Measurements from ENCODE around the gene CDC42. TPM values are rescaled to one million over a fixed set of nuclear protein-coding genes. Genes with fewer than 3 reads are reported as not detected.

Gene CDC42
- total and polyA plus RNA-seq, 2 of the 13 experiments (the other 11 are each of a cell fraction or from before 2014, with no cell fraction given) = 138 to 237 TPM

DNA sequence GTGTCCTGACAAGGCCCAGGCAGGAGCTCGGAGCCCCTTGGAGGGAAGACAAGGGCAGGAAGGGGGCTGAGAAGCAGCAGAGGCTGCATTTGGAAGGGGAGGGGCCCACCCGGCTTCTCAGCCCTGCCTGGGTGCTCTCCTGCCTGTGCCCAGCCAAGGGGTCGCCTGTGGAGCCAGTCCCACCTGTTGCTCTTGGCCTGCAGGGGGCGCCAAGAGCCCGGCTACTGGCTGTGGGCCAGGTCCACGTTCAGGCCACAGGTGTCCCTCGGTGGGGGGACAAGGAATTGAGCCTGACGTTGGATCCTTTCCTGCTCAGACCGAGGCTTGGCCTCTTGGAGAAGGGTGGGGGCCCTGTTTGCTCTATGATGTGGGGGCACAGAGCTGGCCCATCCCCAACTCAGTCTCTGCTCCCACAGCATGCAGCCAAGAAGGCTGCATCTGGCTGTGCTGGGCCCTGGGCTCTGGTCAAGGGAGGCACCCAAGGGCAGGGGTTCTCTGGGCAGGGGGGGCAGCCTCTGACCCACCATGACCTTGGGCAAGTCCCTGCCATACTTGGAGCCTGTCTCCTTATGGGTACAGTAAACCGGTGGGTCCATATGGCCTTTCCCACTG is 79.5 kb downstream of the CDC42 start (continued):
- TF ChIP-seq, protein P1, sequence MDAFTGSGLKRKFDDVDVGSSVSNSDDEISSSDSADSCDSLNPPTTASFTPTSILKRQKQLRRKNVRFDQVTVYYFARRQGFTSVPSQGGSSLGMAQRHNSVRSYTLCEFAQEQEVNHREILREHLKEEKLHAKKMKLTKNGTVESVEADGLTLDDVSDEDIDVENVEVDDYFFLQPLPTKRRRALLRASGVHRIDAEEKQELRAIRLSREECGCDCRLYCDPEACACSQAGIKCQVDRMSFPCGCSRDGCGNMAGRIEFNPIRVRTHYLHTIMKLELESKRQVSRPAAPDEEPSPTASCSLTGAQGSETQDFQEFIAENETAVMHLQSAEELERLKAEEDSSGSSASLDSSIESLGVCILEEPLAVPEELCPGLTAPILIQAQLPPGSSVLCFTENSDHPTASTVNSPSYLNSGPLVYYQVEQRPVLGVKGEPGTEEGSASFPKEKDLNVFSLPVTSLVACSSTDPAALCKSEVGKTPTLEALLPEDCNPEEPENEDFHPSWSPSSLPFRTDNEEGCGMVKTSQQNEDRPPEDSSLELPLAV (CRISPR knock-in tag; conservative IDR thresholded peaks at IDR 0.05; ENCODE audit: low read depth) = no peak
- TF ChIP-seq ELF1 (CRISPR knock-in tag; IDR thresholded peaks at IDR 0.05) (no peak), GATAD2A (CRISPR knock-in tag; IDR thresholded peaks at IDR 0.05) (no peak), CCDC6 (CRISPR knock-in tag; IDR thresholded peaks at IDR 0.05) (no peak), DR1 (CRISPR knock-in tag; IDR thresholded peaks at IDR 0.05) (no peak), MBNL3 (CRISPR knock-in tag; conservative IDR thresholded peaks at IDR 0.05) (no peak), RFX5 (IDR thresholded peaks at IDR 0.05; ENCODE audit: low read depth, low read length) (no peak), ZNF776 (CRISPR knock-in tag; IDR thresholded peaks at IDR 0.05) (no peak), ZSCAN12 (CRISPR knock-in tag; IDR thresholded peaks at IDR 0.05) (no peak), ZNF382 (CRISPR knock-in tag; IDR thresholded peaks at IDR 0.05; ENCODE audit: borderline replicate concordance) (no peak), ETV5 (CRISPR knock-in tag; IDR thresholded peaks at IDR 0.05; ENCODE audit: borderline replicate concordance) (no peak), ZMYM3 (CRISPR knock-in tag; IDR thresholded peaks at IDR 0.05) (no peak), DPF2 (CRISPR knock-in tag; IDR thresholded peaks at IDR 0.05; ENCODE audit: borderline replicate concordance, low read depth) (no peak), MTA1 (CRISPR knock-in tag; IDR thresholded peaks at IDR 0.05; ENCODE audit: borderline replicate concordance) (no peak), CREB3 (CRISPR knock-in tag; IDR thresholded peaks at IDR 0.05) (no peak), ZNF274 (CRISPR knock-in tag; IDR thresholded peaks at IDR 0.05) (no peak), ZNF773 (CRISPR knock-in tag; IDR thresholded peaks at IDR 0.05; ENCODE audit: borderline replicate concordance) (no peak), ZNF782 (CRISPR knock-in tag; IDR thresholded peaks at IDR 0.05; ENCODE audit: borderline replicate concordance) (peak; percentile 27; the same call in 1 of the 2 replicates), ZNF784 (CRISPR knock-in tag; IDR thresholded peaks at IDR 0.05; ENCODE audit: borderline replicate concordance) (no peak), RFXANK (CRISPR knock-in tag; IDR thresholded peaks at IDR 0.05) (no peak), EHMT2 (IDR thresholded peaks at IDR 0.05; ENCODE audit: borderline replicate concordance, low read depth, low read length) (no peak), GABPB1 (CRISPR knock-in tag; IDR thresholded peaks at IDR 0.05) (peak; percentile 16; the same call in 1 of the 2 replicates), ZNF354B (CRISPR knock-in tag; IDR thresholded peaks at IDR 0.05) (no peak), CHD4 (IDR thresholded peaks at IDR 0.05; ENCODE audit: borderline replicate concordance, low read length) (no peak), SUZ12 (IDR thresholded peaks at IDR 0.05; ENCODE audit: low read depth, low read length) (no peak)
- TF ChIP-seq, protein P2, sequence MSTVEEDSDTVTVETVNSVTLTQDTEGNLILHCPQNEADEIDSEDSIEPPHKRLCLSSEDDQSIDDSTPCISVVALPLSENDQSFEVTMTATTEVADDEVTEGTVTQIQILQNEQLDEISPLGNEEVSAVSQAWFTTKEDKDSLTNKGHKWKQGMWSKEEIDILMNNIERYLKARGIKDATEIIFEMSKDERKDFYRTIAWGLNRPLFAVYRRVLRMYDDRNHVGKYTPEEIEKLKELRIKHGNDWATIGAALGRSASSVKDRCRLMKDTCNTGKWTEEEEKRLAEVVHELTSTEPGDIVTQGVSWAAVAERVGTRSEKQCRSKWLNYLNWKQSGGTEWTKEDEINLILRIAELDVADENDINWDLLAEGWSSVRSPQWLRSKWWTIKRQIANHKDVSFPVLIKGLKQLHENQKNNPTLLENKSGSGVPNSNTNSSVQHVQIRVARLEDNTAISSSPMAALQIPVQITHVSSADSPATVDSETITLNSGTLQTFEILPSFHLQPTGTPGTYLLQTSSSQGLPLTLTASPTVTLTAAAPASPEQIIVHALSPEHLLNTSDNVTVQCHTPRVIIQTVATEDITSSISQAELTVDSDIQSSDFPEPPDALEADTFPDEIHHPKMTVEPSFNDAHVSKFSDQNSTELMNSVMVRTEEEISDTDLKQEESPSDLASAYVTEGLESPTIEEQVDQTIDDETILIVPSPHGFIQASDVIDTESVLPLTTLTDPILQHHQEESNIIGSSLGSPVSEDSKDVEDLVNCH (CRISPR knock-in tag; IDR thresholded peaks at IDR 0.05) = no peak
- TF ChIP-seq, protein P3, sequence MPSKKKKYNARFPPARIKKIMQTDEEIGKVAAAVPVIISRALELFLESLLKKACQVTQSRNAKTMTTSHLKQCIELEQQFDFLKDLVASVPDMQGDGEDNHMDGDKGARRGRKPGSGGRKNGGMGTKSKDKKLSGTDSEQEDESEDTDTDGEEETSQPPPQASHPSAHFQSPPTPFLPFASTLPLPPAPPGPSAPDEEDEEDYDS (CRISPR knock-in tag; IDR thresholded peaks at IDR 0.05) = no peak

All from HepG2 (cell line).